ENCODE results near the gene PTPRG. TPM values are rescaled to one million over a fixed set of nuclear protein-coding genes. Genes with fewer than 3 reads are reported as not detected.

PTPRG gene
- total RNA-seq, 2 experiments from 2014 or later: 0.13 to 0.70 TPM

DNA sequence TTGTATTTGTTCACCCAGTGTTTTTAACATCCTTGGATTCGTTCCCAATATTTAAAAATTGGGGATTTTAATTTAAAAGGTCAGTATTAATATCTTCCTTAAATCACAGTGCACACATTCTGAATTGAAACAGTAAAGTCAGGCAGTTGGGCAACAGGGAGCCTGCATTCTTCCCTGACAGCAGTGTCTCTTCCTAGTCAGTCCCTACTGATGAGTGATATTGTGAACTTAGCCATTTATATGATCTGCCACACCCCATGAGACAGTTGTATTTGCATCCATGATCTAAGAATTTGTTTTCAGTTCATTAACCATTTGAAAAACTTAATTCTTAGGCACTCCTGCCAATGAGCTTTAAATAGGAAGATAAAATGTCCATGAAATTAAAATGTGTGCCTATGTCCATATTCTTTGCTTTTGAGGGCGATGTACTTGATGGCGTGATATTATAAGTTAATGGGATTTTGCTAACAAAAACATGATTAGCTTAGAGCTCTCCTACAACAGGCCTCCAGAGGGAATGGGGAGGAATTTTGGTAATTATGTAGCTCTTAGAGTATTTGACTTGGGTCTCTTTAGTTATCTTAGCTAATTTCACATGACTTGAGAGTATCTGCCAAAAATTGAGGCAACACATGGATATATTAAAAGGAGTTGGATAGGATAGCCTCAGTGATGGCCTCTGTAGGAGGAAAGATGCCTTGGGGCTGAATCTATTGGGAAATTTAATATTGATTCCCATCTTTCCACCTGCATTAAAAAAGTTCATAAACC lies 219.3 kb downstream of the PTPRG start:
- no peaks in the 10 kb centered on the region for H3K79me2 ChIP-seq (ENCODE audit: insufficient read depth, low read depth, low read length)
- TF ChIP-seq, protein P1, sequence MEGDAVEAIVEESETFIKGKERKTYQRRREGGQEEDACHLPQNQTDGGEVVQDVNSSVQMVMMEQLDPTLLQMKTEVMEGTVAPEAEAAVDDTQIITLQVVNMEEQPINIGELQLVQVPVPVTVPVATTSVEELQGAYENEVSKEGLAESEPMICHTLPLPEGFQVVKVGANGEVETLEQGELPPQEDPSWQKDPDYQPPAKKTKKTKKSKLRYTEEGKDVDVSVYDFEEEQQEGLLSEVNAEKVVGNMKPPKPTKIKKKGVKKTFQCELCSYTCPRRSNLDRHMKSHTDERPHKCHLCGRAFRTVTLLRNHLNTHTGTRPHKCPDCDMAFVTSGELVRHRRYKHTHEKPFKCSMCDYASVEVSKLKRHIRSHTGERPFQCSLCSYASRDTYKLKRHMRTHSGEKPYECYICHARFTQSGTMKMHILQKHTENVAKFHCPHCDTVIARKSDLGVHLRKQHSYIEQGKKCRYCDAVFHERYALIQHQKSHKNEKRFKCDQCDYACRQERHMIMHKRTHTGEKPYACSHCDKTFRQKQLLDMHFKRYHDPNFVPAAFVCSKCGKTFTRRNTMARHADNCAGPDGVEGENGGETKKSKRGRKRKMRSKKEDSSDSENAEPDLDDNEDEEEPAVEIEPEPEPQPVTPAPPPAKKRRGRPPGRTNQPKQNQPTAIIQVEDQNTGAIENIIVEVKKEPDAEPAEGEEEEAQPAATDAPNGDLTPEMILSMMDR (conservative IDR thresholded peaks at IDR 0.05; ENCODE audit: low read length): no peak
- TF ChIP-seq EZH2phosphoT487 (IDR thresholded peaks at IDR 0.05; ENCODE audit: borderline replicate concordance, low read depth, low read length): no peak
- H3K4me2 ChIP-seq (ENCODE audit: low read length): no peak overlapping the region
- ChIA-PET POLR2A (interaction anchor here (0.8 to 1.2 kb wide), 2 partner anchors 41 to 114 kb away, joined by 3 to 7 read pairs; no protein-coding TSS in a partner anchor), CTCF (ENCODE audit: unreplicated experiment) (no interaction called here)
- no peak for DNase-seq (ENCODE audit: low spot score)
- no peaks in the 10 kb centered on the region for H3K9me2 ChIP-seq (ENCODE audit: insufficient read depth, low read length)
- BruUV-seq (replicated peaks): no TSS peak
- H3K9me3 ChIP-seq (ENCODE audit: low read length): no peaks in the 10 kb centered on the region
- H4K20me1 ChIP-seq (ENCODE audit: insufficient read depth, low read length): no peaks in the 10 kb centered on the region
- H3K4me3 ChIP-seq (ENCODE audit: low read depth, low read length, poor library complexity, severe bottlenecking): no peak overlapping the region
- H3K36me3 ChIP-seq (ENCODE audit: insufficient read depth, low read length): no peaks in the 10 kb centered on the region
- intact Hi-C loops (cut with micrococcal nuclease; ENCODE audit: unreplicated experiment): no loop called here
- no peak overlapping the region for H2AFZ ChIP-seq (ENCODE audit: low read length)
- no peaks in the 10 kb centered on the region for H3K4me1 ChIP-seq (ENCODE audit: insufficient read depth, low read length, poor library complexity, severe bottlenecking)
- no peak overlapping the region for H3K27ac ChIP-seq (ENCODE audit: low read depth, low read length, poor library complexity, severe bottlenecking)

DNA sequence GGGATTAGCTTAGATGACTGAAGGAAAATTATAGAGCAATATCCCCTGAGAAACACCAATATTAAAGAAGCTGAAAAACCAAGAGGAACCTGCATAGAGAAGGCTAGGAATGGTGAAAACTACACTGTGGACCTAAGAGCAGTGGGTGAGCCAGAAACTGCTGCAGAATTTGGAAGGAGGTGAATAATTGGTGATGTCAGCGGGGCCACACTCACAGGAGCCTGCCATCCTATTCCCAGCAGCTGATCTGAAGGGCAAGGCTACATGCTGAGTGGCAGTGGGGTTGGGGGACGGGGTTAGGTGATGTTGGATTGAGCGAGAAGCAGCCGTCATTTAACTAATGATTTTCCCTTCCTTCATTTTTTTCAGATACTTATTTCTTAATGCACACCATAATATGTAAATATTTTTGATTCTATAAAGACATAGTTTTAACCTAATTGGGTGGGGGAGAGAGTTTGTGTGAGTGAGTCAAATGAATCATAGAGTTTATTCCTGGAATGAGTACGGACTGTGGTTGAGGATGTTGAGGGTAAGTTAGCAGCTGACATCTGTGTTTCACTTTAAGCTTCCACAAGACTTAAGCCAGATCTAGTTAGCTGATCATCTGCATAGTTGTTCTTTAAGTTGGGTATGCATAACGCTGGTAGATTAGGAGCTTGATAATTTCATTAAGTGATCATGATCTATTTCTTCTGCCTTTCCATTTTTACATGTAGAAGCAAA lies 222.8 kb downstream of the PTPRG start:
- no peaks in the 10 kb centered on the region for H4K20me1 ChIP-seq (ENCODE audit: insufficient read depth, low read length)
- no peak overlapping the region for H3K4me3 ChIP-seq (ENCODE audit: low read depth, low read length, poor library complexity, severe bottlenecking)
- TF ChIP-seq EZH2phosphoT487 (IDR thresholded peaks at IDR 0.05; ENCODE audit: borderline replicate concordance, low read depth, low read length): no peak
- TF ChIP-seq, protein P1 (conservative IDR thresholded peaks at IDR 0.05; ENCODE audit: low read length): no peak
- intact Hi-C loops (cut with micrococcal nuclease; ENCODE audit: unreplicated experiment): no loop called here
- H3K9me3 ChIP-seq (ENCODE audit: low read length): no peaks in the 10 kb centered on the region
- no peaks in the 10 kb centered on the region for H3K36me3 ChIP-seq (ENCODE audit: insufficient read depth, low read length)
- no peak overlapping the region for H3K27ac ChIP-seq (ENCODE audit: low read depth, low read length, poor library complexity, severe bottlenecking)
- DNase-seq (ENCODE audit: low spot score): no peak
- CTCF ChIA-PET (ENCODE audit: unreplicated experiment): interaction anchor here (0.5 kb wide), 1 partner anchor 404 kb away, joined by 3 read pairs; no protein-coding TSS in a partner anchor
- no peaks in the 10 kb centered on the region for H3K79me2 ChIP-seq (ENCODE audit: insufficient read depth, low read depth, low read length)
- POLR2A ChIA-PET: interaction anchor here (0.6 to 0.9 kb wide), 3 partner anchors 12 to 100 kb away, joined by 3 read pairs; no protein-coding TSS in a partner anchor
- no peaks in the 10 kb centered on the region for H3K4me1 ChIP-seq (ENCODE audit: insufficient read depth, low read length, poor library complexity, severe bottlenecking)
- BruUV-seq (replicated peaks): no TSS peak
- no peak overlapping the region for H3K4me2 ChIP-seq (ENCODE audit: low read length)
- no peaks in the 10 kb centered on the region for H3K9me2 ChIP-seq (ENCODE audit: insufficient read depth, low read length)
- H2AFZ ChIP-seq (ENCODE audit: low read length): no peak overlapping the region
